ENCODE measurements around the gene SGK1. TPM values are rescaled to one million over a fixed set of nuclear protein-coding genes. Genes with fewer than 3 reads are reported as not detected.

SGK1 gene
- total RNA-seq, 3 donors from 2014 or later = 104 to 459 (median 193) TPM

DNA sequence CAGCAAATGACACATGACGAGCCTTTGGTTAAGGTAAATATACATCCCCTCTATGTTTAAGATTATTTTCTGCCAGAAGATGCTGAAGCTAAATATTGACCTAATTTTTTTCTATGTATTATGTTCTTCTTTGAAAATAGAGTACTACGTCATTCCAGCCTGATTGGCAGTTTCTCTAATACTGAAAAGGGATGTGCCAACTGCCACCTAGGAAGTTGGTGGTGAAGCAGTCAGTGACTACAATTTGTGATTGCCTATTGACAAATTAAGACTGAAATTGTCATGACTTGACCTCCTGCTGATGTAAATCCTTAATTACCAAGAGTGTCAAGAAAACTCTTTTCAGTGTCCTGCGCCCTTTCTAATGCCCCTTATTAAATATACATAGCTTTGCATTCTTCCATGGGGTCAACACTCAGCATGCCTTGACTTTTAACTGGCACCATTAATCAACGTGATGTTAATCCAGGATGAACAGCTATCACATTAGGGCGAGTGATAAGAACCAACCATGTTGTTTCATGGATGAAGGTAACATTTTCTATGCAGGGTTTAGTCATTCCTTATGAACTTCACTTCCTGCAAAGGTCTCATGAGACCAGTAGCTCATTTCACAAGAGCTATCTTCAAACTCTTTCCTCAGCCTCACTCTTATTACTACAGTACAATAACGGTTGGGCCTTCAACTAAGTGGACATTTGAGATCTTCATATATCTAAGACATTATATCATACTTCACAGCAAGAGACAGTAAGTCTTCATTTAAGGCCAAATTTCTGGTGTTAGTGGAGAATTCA, 22.5 kb upstream of the SGK1 start:
- no peak for DNase-seq (ENCODE audit: low spot score in 2 of 2)
- TF ChIP-seq POLR2AphosphoS5 (IDR thresholded peaks at IDR 0.05) = no peak
- TF ChIP-seq POLR2A (IDR thresholded peaks at IDR 0.05) = no peak
- TF ChIP-seq, protein P1, sequence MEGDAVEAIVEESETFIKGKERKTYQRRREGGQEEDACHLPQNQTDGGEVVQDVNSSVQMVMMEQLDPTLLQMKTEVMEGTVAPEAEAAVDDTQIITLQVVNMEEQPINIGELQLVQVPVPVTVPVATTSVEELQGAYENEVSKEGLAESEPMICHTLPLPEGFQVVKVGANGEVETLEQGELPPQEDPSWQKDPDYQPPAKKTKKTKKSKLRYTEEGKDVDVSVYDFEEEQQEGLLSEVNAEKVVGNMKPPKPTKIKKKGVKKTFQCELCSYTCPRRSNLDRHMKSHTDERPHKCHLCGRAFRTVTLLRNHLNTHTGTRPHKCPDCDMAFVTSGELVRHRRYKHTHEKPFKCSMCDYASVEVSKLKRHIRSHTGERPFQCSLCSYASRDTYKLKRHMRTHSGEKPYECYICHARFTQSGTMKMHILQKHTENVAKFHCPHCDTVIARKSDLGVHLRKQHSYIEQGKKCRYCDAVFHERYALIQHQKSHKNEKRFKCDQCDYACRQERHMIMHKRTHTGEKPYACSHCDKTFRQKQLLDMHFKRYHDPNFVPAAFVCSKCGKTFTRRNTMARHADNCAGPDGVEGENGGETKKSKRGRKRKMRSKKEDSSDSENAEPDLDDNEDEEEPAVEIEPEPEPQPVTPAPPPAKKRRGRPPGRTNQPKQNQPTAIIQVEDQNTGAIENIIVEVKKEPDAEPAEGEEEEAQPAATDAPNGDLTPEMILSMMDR (IDR thresholded peaks at IDR 0.05) = no peak
- no peak overlapping the region for H3K4me3 ChIP-seq
- intact Hi-C loops (cut with DNase I; ENCODE audit: low total_unique reads) = no loop called here
- H3K27ac ChIP-seq = no peak overlapping the region
- no peaks in the 10 kb centered on the region for H3K36me3 ChIP-seq
- H3K9me3 ChIP-seq = no peaks in the 10 kb centered on the region
- H3K4me1 ChIP-seq = no peaks in the 10 kb centered on the region
- no peaks in the 10 kb centered on the region for H3K27me3 ChIP-seq

DNA sequence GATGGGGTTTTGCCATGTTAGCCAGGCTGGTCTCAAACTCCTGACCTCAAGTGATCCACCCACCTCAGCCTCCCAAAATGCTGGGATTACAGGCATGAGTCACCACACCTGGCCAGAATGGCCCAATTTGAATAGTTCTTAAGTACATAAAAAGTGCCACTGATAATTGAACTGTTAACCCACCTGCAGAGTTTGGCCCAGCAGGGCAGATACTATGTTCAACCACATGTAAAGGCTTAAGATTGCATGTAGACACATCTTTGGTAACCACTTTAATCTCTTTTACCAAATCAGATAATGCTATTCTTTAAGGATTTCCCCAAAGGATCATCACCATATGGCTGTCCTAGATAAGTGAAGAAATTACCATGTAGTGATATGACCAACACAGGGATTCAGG, 21.3 kb upstream of the SGK1 start:
- Histone ChIP-seq H3K4me1 (no peaks in the 10 kb centered on the region), H3K27ac (no peak overlapping the region), H3K36me3 (no peaks in the 10 kb centered on the region), H3K9me3 (no peaks in the 10 kb centered on the region), H3K4me3 (no peak overlapping the region), H3K27me3 (no peaks in the 10 kb centered on the region)
- DNase-seq (ENCODE audit: low spot score in 2 of 2) = no peak
- intact Hi-C loops (cut with DNase I; ENCODE audit: low total_unique reads) = no loop called here
- TF ChIP-seq POLR2AphosphoS5 (IDR thresholded peaks at IDR 0.05) = no peak
- TF ChIP-seq, protein P1 (IDR thresholded peaks at IDR 0.05) = no peak
- no peak for TF ChIP-seq POLR2A (IDR thresholded peaks at IDR 0.05)

DNA sequence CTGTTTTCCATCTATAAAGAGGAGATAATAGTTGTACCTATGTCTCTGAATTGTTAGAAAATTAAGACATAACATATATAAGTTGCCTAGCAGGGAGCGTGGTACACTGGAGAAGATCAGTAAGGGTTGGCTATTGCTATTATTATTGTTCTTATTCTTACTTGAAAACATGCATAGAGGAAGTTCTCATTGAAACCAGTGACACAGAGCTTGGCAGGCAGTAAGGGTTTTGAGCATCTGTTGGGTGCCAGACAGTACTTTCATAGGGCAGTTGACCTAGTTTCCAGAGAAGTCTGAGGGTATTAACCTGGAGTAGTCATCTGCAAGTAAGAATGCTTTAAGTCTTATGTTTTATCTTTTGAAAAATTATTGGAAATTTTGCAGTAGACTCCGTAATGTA, 13.3 kb upstream of the SGK1 start:
- Histone ChIP-seq H3K27me3 (no peaks in the 10 kb centered on the region), H3K4me3 (no peak overlapping the region), H3K4me1 (no peaks in the 10 kb centered on the region), H3K36me3 (no peaks in the 10 kb centered on the region), H3K9me3 (no peaks in the 10 kb centered on the region), H3K27ac (no peak overlapping the region)
- no peak for DNase-seq (ENCODE audit: low spot score in 2 of 2)
- intact Hi-C loops (cut with DNase I; ENCODE audit: low total_unique reads) = no loop called here
- TF ChIP-seq POLR2AphosphoS5 (IDR thresholded peaks at IDR 0.05) (no peak), POLR2A (IDR thresholded peaks at IDR 0.05) (no peak)
- TF ChIP-seq, protein P1 (IDR thresholded peaks at IDR 0.05) = no peak

GRCh38 chr6:134330555-134330954, 12.6 kb upstream of the SGK1 start:
- no peaks in the 10 kb centered on the region for H3K4me1 ChIP-seq
- intact Hi-C loops (cut with DNase I; ENCODE audit: low total_unique reads) = no loop called here
- no peaks in the 10 kb centered on the region for H3K36me3 ChIP-seq
- no peak overlapping the region for H3K27ac ChIP-seq
- TF ChIP-seq POLR2AphosphoS5 (IDR thresholded peaks at IDR 0.05) (no peak), POLR2A (IDR thresholded peaks at IDR 0.05) (no peak)
- TF ChIP-seq, protein P1 (IDR thresholded peaks at IDR 0.05) = no peak
- H3K4me3 ChIP-seq = no peak overlapping the region
- H3K9me3 ChIP-seq = peaks cover 0 to 6% of the 10 kb centered on the region in 2 donors
- H3K27me3 ChIP-seq = no peaks in the 10 kb centered on the region
- no peak for DNase-seq (ENCODE audit: low spot score in 2 of 2)

- Histone ChIP-seq H3K27me3 (no peaks in the 10 kb centered on the region), H3K4me3 (no peak overlapping the region), H3K9me3 (peaks cover 0 to 7% of the 10 kb centered on the region in 2 donors), H3K4me1 (no peaks in the 10 kb centered on the region), H3K36me3 (no peaks in the 10 kb centered on the region), H3K27ac (no peak overlapping the region)
- DNase-seq (ENCODE audit: low spot score in 2 of 2) = no peak
- intact Hi-C loops (cut with DNase I; ENCODE audit: low total_unique reads) = no loop called here
- no peak for TF ChIP-seq POLR2AphosphoS5 (IDR thresholded peaks at IDR 0.05)
- TF ChIP-seq, protein P1 (IDR thresholded peaks at IDR 0.05) = no peak
- no peak for TF ChIP-seq POLR2A (IDR thresholded peaks at IDR 0.05)
Observed at GRCh38 chr6:134328792-134329191, 10.9 kb upstream of the SGK1 start.

Measured in breast epithelium (tissue), 4 donors.